HFFc6 (cell line): ENCODE results near the gene ARMC12. TPM values are rescaled to one million over a fixed set of nuclear protein-coding genes. Genes with fewer than 3 reads are reported as not detected.

ENCODE experiments used
- DNase-seq: peaks from one replicate; pipeline ENCODE4 v3.0.0-alpha.2; 2018
- H3K27ac Mint-ChIP-seq: 2 replicates; pipeline ENCODE4 v1.8.0; 2020; ENCODE audit warnings: mild to moderate bottlenecking, mixed read lengths
- H3K27me3 Mint-ChIP-seq: 2 replicates; pipeline ENCODE4 v1.8.0; 2021; ENCODE audit warnings: mild to moderate bottlenecking, moderate library complexity, mixed read lengths; ENCODE audit not compliant: insufficient read depth
- H3K36me3 Mint-ChIP-seq: 2 replicates; pipeline ENCODE4 v1.8.0; 2021; ENCODE audit warnings: low read depth, mixed read lengths
- H3K4me1 Mint-ChIP-seq: 2 replicates; pipeline ENCODE4 v1.8.0; 2020; ENCODE audit warnings: low read depth, mixed read lengths
- H3K4me3 Mint-ChIP-seq: 2 replicates; pipeline ENCODE4 v1.8.0; 2020; ENCODE audit warnings: mild to moderate bottlenecking, moderate library complexity, mixed read lengths
- H3K9me3 Mint-ChIP-seq: 2 replicates; pipeline ENCODE4 v1.8.0; 2020; ENCODE audit warnings: mild to moderate bottlenecking, mixed read lengths
- total RNA-seq, 6 experiments: library from RNA; stranded (reverse); fragmentation: NEBNext Ultra II Directional; extraction: Animal tissue kit (Norgen Biotek cat#: 25700); gene quantifications; 2 replicates in 1 of 6; 3 replicates in 5 of 6; pipeline ENCODE4 v1.2.3, GENCODE V29; 2021
- TF ChIP-seq, protein P1 (sequence below): fragments of 200-600 bp; sonication (generic); IDR thresholded peaks from 2 replicates; pipeline ENCODE4 v1.5.0; 2021; ENCODE audit warnings: antibody characterized with exemption, mild to moderate bottlenecking

ARMC12 gene
- total RNA-seq, 6 experiments from 2014 or later: 0.17 to 0.33 (median 0.27) TPM; not detected in 2

DNA sequence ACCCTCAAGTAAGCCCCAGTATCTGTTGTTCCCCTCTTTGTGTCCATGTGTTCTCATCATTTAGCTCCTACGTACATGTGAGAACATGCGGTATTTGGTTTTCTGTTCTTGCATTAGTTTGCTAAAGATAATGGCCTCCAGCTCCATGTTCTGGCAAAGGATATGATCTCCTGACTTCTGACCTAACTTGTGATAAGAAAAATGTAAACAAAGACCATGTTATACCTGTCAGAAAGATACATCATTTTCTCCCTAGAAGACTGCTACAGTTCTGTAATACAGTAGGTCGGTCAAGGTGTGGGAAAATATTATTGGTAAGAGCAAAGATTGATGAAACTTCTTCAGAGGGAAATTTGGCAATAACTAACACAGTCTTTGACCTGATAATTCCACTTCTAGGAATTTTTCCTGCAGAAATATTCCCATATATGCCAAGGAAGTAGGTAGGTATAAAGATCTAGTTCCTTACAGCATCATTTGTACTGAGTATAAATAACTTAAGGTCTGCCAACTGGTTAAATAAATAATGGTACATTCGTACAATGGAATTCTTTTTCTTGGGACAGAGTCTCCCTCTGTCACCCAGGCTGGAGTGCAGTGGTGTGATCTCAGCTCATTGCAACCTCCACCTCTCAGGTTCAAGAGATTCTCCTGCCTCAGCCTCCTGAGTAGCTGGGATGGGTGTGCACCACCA, 29.0 kb upstream of the ARMC12 start:
- TF ChIP-seq, protein P1, sequence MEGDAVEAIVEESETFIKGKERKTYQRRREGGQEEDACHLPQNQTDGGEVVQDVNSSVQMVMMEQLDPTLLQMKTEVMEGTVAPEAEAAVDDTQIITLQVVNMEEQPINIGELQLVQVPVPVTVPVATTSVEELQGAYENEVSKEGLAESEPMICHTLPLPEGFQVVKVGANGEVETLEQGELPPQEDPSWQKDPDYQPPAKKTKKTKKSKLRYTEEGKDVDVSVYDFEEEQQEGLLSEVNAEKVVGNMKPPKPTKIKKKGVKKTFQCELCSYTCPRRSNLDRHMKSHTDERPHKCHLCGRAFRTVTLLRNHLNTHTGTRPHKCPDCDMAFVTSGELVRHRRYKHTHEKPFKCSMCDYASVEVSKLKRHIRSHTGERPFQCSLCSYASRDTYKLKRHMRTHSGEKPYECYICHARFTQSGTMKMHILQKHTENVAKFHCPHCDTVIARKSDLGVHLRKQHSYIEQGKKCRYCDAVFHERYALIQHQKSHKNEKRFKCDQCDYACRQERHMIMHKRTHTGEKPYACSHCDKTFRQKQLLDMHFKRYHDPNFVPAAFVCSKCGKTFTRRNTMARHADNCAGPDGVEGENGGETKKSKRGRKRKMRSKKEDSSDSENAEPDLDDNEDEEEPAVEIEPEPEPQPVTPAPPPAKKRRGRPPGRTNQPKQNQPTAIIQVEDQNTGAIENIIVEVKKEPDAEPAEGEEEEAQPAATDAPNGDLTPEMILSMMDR: no peak
- H3K9me3 Mint-ChIP-seq: no peaks in the 10 kb centered on the region
- no peaks in the 10 kb centered on the region for H3K36me3 Mint-ChIP-seq
- H3K4me1 Mint-ChIP-seq: no peaks in the 10 kb centered on the region
- DNase-seq: no peak
- H3K27me3 Mint-ChIP-seq: peaks cover 4% of the 10 kb centered on the region
- H3K27ac Mint-ChIP-seq: no peak overlapping the region
- no peak overlapping the region for H3K4me3 Mint-ChIP-seq

DNA sequence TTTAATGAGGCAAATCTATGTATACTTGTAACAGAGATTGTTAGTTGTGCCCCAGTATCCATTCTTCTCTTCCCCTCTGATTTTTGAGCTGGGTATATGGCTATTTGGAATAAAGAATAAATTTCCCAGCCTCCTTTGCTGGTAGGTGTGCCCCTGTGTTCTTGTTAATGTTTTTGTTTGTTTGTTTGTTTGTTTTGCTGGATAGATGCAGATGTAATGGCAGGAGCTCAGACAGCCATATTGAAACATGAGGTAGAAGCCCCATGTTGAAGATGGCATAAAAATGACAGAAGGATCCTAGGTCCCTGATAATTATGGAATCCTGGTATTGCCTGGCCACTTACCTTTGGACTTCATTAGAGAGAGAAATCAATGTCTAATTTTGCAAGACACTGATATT, 28.2 kb upstream of the ARMC12 start:
- H3K36me3 Mint-ChIP-seq: no peaks in the 10 kb centered on the region
- no peak for DNase-seq
- H3K27ac Mint-ChIP-seq: no peak overlapping the region
- H3K4me1 Mint-ChIP-seq: no peaks in the 10 kb centered on the region
- no peaks in the 10 kb centered on the region for H3K9me3 Mint-ChIP-seq
- TF ChIP-seq, protein P1: no peak
- no peak overlapping the region for H3K4me3 Mint-ChIP-seq
- peaks cover 4% of the 10 kb centered on the region for H3K27me3 Mint-ChIP-seq

DNA sequence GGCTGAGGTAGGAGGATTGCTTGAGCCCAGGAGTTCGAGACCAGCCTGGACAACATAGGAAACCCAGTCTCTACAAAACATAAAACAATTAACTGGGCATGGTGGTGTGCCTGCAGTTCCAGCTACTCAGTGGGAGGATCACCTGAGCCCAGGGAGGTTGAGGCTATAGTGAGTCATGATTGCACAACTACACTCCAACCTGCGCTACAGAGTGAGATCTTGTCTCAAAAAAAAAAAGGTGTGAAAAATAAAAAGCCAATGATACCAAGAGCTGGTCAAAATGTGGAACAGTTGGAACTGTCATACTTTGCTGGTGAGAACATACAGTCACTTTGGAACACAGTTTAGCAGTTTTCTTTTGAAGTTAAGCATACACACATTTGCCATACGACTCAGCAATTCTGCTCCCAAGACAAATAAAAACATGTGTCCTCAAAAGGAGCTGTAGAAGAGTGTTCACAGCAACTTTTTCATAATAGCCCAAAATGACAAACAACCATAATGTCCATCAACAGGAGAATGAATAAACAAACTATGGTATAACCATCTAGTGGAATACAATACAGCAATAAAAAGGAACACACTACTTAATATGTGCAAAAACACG, 26.5 kb upstream of the ARMC12 start:
- Mint-ChIP-seq H3K9me3 (no peaks in the 10 kb centered on the region), H3K27ac (no peak overlapping the region), H3K4me3 (no peak overlapping the region), H3K27me3 (peaks cover 5% of the 10 kb centered on the region), H3K4me1 (no peaks in the 10 kb centered on the region), H3K36me3 (no peaks in the 10 kb centered on the region)
- TF ChIP-seq, protein P1: no peak
- DNase-seq: no peak

DNA sequence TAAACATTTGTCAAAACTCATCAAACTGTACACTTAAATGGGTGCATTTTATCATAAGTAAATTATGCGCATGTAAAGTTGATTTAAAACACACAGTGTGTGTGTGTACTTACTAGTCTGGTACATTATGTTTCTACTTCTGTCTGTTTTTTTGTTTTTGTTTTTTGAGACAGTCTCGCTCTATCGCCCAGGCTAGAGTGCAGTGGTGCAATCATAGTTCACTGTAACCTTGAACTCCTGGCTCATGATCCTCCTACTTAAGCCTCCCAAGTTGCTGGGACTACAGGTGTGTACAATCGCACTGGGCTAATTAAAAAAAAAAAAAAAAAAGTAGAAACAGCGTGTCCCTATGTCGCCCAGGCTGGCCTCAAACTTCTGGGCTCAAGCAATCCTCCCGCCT, 25.1 kb upstream of the ARMC12 start:
- Mint-ChIP-seq H3K9me3 (no peaks in the 10 kb centered on the region), H3K36me3 (no peaks in the 10 kb centered on the region), H3K4me3 (no peak overlapping the region), H3K27ac (no peak overlapping the region), H3K4me1 (no peaks in the 10 kb centered on the region), H3K27me3 (peaks cover 13% of the 10 kb centered on the region)
- no peak for DNase-seq
- TF ChIP-seq, protein P1: no peak

DNA sequence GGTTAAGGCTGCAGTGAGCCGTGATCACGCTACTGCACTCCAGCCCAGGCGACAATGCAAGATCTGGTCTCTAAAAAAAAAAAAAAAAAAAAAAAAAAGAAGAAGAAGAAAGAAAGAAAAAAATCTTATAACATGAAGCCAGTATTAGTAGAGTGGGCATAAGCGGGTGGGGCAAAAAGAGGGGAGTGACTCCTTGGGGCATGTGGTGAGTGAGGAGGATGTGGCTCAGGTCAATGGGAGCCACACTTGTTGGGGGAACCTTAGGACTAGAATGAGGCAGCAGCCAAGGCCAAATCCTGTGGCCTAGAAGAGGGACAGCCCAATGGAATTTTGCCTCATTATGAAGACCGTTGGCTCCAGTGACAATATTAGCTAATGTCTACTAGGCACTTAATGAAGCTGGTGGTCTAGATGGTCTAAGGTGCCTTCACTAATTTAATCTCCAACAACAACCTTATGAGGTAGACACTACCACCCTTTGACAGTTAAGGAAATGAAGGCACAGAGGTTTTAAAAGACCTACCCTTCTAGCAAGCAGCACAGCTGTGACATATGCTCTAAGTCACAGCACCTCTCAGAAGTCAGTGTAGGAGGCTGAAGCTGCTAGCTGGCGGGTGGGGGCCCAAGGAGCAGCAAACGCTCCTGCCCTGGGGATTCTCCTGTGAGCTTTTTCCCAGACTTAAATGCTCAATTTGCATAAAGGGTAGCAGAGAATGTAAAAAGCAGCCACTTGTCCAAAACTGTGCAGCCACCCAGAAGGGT, 23.6 kb upstream of the ARMC12 start:
- no peak overlapping the region for H3K27ac Mint-ChIP-seq
- no peaks in the 10 kb centered on the region for H3K9me3 Mint-ChIP-seq
- no peak overlapping the region for H3K4me3 Mint-ChIP-seq
- peaks cover 16% of the 10 kb centered on the region for H3K27me3 Mint-ChIP-seq
- no peaks in the 10 kb centered on the region for H3K4me1 Mint-ChIP-seq
- no peaks in the 10 kb centered on the region for H3K36me3 Mint-ChIP-seq
- TF ChIP-seq, protein P1: no peak
- DNase-seq: no peak
